GM19463 (cell line): ENCODE measurements around the gene TPI1.
A peak's percentile ranks its signal among the peaks of the same experiment; 100 is the strongest.
"Not testable (repeated sequence)": the region's sequence is repeated elsewhere in the genome, so short reads cannot be mapped to it uniquely, and the experiment has no call there.

Source experiments
- ATAC-seq: cut with Tn5 transposase; IDR thresholded peaks from one replicate; pipeline ENCODE4 v1.9.1; 2021; ENCODE audit warnings: mild to moderate bottlenecking, moderate library complexity; ENCODE audit not compliant: unreplicated experiment

TPI1 gene

GRCh38 chr12:6865307-6865706 lies 2.0 kb upstream of the TPI1 start:
- ATAC-seq: not testable (repeated sequence)

- ATAC-seq: no peak
Measured at GRCh38 chr12:6866163-6866919, 990 bp upstream of the TPI1 start.

DNA sequence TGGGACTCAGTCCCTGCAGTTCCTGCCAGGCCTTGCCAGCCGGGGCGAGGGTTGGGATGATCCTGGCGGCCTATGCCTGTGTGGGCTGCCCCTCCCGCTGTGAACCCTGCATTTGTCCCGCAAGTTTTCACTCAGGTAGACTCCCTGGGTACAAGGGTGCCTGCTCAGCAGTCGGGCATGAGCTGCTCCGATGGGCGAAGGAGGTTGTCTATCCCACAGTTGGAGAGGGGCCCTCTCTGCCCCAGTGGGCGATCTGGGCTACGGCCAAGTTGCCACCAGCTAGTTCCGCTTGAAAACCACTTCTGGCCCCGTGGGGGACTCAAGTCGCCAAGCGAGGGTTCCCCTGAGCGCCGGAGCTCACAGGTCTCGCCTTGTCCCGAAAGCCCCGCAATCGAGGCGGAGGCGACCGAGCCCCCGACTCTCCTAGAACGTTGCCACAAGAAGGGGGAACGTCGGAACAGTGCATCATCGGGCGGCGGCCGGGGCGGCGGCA lies 365 bp upstream of the TPI1 start:
- peak; percentile 13 for ATAC-seq

GRCh38 chr12:6868211-6869048 lies 1.1 kb downstream of the TPI1 start:
- ATAC-seq: no peak

DNA sequence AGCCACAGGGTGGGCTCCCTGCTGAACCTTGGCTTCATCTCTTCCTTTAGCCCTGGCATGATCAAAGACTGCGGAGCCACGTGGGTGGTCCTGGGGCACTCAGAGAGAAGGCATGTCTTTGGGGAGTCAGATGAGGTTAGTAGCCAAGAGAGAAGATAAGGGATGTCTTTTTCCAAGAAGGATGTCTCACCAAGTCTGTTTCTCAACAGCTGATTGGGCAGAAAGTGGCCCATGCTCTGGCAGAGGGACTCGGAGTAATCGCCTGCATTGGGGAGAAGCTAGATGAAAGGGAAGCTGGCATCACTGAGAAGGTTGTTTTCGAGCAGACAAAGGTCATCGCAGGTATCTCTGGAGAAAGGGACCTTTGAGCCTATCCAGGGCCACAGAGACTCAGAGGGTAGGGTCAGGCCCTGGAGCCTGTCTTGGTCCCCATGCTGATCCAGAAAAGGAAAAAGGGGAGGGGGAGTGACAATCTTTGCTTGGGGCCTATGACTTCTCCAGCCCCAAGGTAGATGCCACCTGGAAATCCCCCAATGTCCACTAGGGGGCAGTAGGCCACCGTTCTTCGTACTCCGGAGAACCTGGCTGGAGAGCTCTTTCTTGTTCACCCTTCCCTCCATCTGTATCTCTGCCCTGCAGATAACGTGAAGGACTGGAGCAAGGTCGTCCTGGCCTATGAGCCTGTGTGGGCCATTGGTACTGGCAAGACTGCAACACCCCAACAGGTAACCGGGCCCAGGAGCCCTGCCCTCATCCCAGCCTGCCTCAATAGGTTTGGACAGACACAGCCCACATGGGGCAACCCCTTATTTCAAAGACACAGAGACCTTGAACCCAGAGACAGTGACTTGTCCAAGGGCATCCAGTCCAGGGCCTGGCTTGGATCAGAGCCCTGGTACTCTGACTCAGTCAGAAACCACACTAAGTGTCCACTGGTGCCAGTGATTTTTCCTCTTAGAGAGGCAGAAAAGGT lies 2.0 kb downstream of the TPI1 start:
- ATAC-seq: no peak

GRCh38 chr12:6870304-6870703 lies 3.0 kb downstream of the TPI1 start:
- ATAC-seq: not testable (repeated sequence)

GRCh38 chr12:6871052-6871957 lies 4.0 kb downstream of the TPI1 start:
- no peak for ATAC-seq

DNA sequence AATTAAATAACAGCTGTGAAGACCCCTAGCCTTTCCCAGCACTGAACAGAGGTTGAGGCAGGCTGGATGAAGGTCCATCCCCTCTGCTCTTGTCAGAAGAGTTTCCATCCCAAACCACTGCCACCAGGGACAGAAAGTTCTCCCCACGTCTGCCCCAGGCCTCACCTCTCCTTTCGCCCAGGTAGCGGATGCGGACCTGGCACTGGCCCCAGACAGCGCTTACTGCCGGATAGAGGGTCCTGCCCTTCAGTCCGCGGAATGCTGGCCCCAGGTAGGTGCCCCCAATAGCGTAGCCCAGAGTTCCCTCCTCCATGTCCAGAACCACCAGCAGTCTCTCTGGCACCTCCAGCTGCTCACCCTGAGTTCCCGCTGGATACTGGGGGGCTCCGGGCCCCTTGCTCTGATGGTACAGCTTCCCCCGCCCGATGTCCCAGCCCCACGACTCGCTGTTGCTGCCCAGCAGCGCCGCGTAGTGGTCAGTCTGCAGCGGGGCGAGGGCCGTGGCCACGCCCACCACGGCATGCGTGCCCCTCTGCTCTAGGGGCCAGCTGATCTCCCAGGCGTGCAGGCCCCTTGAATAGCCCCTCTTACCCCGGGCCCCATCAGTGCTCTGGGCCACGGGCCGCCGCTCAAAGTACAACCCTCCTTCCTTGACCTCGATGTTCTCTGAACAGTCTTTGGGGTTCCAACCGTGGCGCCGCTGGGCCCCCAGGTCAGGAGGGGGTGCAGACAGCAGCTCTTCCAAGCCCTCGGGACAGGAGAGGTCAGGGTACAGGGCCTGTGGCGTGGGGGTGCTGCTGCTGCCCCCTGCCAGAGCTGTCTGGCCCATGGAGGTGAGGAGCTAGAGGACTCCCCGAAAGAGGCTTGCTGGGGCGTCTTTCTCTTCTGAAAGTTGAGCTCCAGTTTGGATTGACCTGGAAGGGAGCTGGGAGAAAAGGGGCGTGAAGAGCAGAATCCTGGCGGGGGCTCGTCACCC lies 5.0 kb downstream of the TPI1 start:
- no peak for ATAC-seq

DNA sequence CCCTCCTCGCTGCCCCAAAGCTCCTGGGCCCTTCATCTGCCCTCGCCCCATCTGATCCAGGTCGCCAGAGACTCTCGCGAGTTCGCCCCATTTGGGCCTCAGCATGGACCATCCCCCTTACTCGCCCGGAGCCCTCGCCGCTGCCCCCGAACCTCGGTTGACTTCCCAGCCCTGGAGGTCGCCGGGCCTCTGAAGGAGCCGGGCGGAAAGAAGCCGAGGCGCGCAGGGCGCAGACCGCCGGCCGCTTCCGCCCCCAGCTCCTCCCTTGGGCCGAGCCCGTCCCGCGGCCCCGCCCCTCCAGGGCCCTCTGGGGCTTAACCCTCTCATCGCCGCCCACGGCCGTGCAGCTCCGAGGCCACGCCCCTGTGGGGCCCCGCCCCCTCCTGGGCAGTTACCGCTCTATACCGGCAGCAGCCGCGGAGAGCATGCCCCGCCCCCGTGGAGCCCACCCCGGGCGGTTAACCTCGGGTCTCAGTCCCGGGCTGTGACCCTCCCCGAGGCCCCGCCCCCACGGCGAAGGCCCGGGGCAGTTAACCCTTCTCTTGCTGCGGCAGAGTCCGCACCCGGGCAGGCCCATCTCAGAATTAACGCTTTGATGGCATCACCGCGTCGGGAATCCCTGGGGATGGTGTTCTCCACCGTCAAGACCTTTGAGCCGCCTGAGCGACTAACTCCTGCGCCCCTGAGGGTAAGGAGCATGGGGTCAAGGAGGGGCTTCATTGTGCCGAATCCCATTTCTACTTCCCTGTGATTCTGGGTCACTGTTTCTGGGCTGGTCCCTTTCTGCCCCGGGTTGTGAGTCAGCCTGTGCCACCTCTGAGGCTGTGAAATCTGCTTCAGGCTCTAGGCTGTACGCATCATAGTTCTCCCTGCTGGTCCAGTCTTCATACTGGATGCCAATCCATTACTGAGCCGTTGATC lies 6.0 kb downstream of the TPI1 start, which contains the start of gene SPSB2:
TSS of gene SPSB2 (minus strand) at position 210 of the 921 bp plus-strand sequence. CDS start 402 bp downstream, outside the sequence.
- ATAC-seq: peak; percentile 77

DNA sequence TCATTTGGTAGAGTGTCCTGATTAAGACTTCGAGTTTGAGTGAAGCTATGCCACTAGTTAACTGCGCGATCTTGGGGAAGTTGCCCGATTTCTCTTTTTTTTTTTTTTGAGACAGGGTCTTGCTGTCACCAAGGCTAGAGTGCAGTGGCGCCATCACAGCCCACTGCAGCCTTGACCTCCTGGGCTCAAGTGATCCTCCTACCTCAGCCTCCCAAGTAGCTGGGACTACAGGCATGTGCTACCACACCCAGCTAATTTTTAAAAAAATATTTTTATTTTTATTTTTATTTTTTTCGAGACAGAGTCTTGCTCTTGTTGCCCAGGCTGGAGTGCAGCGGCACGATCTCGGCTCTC lies 6.7 kb downstream of the TPI1 start:
- not testable (repeated sequence) for ATAC-seq

- ATAC-seq: not testable (repeated sequence)
Measured at GRCh38 chr12:6879824-6880223, 12.5 kb downstream of the TPI1 start.

- no peak for ATAC-seq
Measured at GRCh38 chr12:6883252-6883651, 15.9 kb downstream of the TPI1 start.

- no peak for ATAC-seq
Measured at GRCh38 chr12:6883683-6884082, 16.4 kb downstream of the TPI1 start.

DNA sequence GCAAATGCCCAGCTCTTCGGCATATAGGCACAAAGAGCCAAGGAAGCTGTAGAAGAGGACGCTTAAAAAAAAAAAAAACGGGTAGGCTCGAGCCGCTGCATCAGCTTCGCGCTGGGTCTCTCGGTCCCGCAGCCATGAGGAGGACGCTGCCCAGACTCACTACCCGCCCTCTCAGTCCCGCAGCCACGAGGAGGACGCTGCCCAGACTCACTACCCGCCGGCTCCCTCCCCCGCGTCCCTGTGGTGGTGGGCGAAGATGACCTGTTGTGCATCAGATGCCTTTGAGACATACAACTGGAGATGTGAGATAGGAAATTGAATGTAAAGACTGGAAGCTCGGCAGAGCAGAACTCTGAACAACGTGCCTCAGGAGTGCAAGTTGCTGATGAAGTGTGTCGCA lies 17.2 kb downstream of the TPI1 start:
- no peak for ATAC-seq

- ATAC-seq: not testable (repeated sequence)
Measured at GRCh38 chr12:6886206-6886999, 19.1 kb downstream of the TPI1 start.

DNA sequence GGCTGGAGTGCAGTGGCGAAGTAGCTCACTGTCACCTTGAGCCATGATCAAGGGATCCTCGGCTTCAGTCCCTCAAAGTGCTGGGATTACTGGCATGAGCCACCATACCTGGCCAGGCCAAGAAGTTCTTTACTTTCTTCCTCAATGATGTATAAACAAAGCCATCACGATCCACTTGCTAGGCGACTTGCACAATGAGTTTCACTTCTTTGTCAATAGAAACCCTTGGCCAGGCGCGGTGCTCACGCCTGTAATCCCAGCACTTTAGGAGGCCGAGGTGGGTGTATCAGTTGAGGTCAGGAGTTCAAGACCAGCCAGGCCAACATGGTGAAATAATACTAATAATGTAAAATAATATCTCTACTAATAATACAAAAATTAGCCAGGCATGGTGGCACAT lies 20.1 kb downstream of the TPI1 start:
- no peak for ATAC-seq

DNA sequence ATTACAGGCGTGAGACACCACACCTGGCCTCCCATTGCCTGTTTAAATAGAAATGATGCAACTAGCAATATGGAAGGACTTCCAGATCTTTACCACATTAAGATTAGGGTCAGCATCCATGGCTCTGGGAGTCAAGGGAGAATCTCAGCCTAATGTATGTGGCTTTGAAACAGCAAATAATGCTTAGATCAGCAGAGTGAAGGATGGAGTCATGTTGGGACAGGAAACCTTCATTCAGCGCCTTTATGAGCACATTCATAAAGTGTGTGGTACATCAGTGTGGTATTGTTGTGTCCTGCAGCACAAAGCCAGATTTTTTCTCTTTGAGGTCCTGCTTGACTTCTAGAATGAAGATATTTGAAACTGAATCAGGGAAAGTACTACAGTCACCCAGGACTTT lies 21.0 kb downstream of the TPI1 start:
- no peak for ATAC-seq
